ENCODE data around the gene CYP19A1. TPM values are rescaled to one million over a fixed set of nuclear protein-coding genes. Genes with fewer than 3 reads are reported as not detected.

CYP19A1 gene
- total RNA-seq, 4 donors from 2014 or later, result not detected

GRCh38 chr15:51260202-51260601, 78.2 kb downstream of the CYP19A1 start:
- intact Hi-C loops (cut with DNase I; ENCODE audit: low total_unique reads), result no loop called here
- DNase-seq, result no peak
- no peak overlapping the region for H3K4me3 ChIP-seq
- H3K27ac ChIP-seq, result no peak overlapping the region
- no peaks in the 10 kb centered on the region for H3K36me3 ChIP-seq
- H3K9me3 ChIP-seq, result no peaks in the 10 kb centered on the region
- no peaks in the 10 kb centered on the region for H3K27me3 ChIP-seq
- TF ChIP-seq POLR2A (IDR thresholded peaks at IDR 0.05) (no peak), CTCF (IDR thresholded peaks at IDR 0.05) (no peak)
- H3K4me1 ChIP-seq, result no peaks in the 10 kb centered on the region

- no peaks in the 10 kb centered on the region for H3K36me3 ChIP-seq
- H3K27me3 ChIP-seq, result no peaks in the 10 kb centered on the region
- H3K4me3 ChIP-seq, result no peak overlapping the region
- H3K27ac ChIP-seq, result no peak overlapping the region
- no peaks in the 10 kb centered on the region for H3K4me1 ChIP-seq
- TF ChIP-seq POLR2A (IDR thresholded peaks at IDR 0.05) (no peak), CTCF (IDR thresholded peaks at IDR 0.05) (no peak)
- no peaks in the 10 kb centered on the region for H3K9me3 ChIP-seq
- intact Hi-C loops (cut with DNase I; ENCODE audit: low total_unique reads), result no loop called here
- no peak for DNase-seq
These were observed 82.9 kb downstream of the CYP19A1 start for GRCh38 chr15:51255533-51255932.

DNA sequence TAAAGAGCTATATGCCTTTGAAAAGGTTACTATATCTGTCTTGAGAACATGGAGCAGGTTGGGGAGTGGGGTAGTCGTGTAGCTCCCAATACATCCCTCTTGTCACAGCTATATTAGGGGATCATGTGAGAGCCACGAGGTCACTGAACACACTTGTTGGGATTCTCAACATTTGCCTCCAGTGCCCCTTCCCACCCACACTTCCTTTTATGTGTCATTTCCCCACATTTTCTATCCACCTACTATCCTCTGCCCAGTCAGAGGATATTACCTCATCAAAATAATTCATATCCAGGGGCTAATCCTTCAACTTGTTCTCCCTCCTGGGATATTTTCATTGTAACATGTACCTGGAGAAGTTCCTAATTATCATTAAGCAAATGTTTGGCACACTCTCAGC, 85.0 kb downstream of the CYP19A1 start:
- Histone ChIP-seq H3K9me3 (no peaks in the 10 kb centered on the region), H3K4me1 (no peaks in the 10 kb centered on the region), H3K27me3 (no peaks in the 10 kb centered on the region), H3K27ac (no peak overlapping the region), H3K36me3 (no peaks in the 10 kb centered on the region), H3K4me3 (no peak overlapping the region)
- no peak for DNase-seq
- TF ChIP-seq CTCF (IDR thresholded peaks at IDR 0.05), result no peak
- no peak for TF ChIP-seq POLR2A (IDR thresholded peaks at IDR 0.05)
- intact Hi-C loops (cut with DNase I; ENCODE audit: low total_unique reads), result no loop called here

- H3K27me3 ChIP-seq, result no peaks in the 10 kb centered on the region
- no peaks in the 10 kb centered on the region for H3K36me3 ChIP-seq
- H3K4me3 ChIP-seq, result no peak overlapping the region
- intact Hi-C loops (cut with DNase I; ENCODE audit: low total_unique reads), result no loop called here
- no peaks in the 10 kb centered on the region for H3K9me3 ChIP-seq
- no peak for DNase-seq
- no peak overlapping the region for H3K27ac ChIP-seq
- no peaks in the 10 kb centered on the region for H3K4me1 ChIP-seq
- TF ChIP-seq CTCF (IDR thresholded peaks at IDR 0.05) (no peak), POLR2A (IDR thresholded peaks at IDR 0.05) (no peak)
These were observed 85.7 kb downstream of the CYP19A1 start for GRCh38 chr15:51252671-51253070.

- no peak for DNase-seq
These were observed 86.8 kb downstream of the CYP19A1 start for GRCh38 chr15:51251556-51251955.

More at GRCh38 chr15:51251556-51251955, 86.8 kb downstream of the CYP19A1 start:
- H3K4me3 ChIP-seq, result no peak overlapping the region
- intact Hi-C loops (cut with DNase I; ENCODE audit: low total_unique reads), result no loop called here
- no peak for TF ChIP-seq CTCF (IDR thresholded peaks at IDR 0.05)
- TF ChIP-seq POLR2A (IDR thresholded peaks at IDR 0.05), result no peak
- no peaks in the 10 kb centered on the region for H3K27me3 ChIP-seq
- no peaks in the 10 kb centered on the region for H3K4me1 ChIP-seq
- H3K9me3 ChIP-seq, result no peaks in the 10 kb centered on the region
- no peaks in the 10 kb centered on the region for H3K36me3 ChIP-seq
- H3K27ac ChIP-seq, result no peak overlapping the region
